NK-92 (cell line): ENCODE measurements around the gene EGFLAM.

ENCODE experiments used
- DNase-seq: peaks from one replicate; lab custom pipeline; 2025; ENCODE audit not compliant: unreplicated experiment; lab: John Stamatoyannopoulos, UW

The EGFLAM gene

GRCh38 chr5:38371596-38371995, 113.2 kb downstream of the EGFLAM start:
- DNase-seq, result no peak

GRCh38 chr5:38373743-38374142, 115.4 kb downstream of the EGFLAM start:
- DNase-seq, result no peak

- no peak for DNase-seq
Observed at GRCh38 chr5:38375423-38375822, 117.1 kb downstream of the EGFLAM start.

GRCh38 chr5:38376404-38376803, 118.0 kb downstream of the EGFLAM start:
- DNase-seq, result no peak

GRCh38 chr5:38378579-38378978, 120.2 kb downstream of the EGFLAM start:
- no peak for DNase-seq

- no peak for DNase-seq
Observed at GRCh38 chr5:38379350-38379937, 121.1 kb downstream of the EGFLAM start.

GRCh38 chr5:38380537-38380936, 122.2 kb downstream of the EGFLAM start:
- no peak for DNase-seq

- DNase-seq, result no peak
Observed at GRCh38 chr5:38381361-38381760, 123.0 kb downstream of the EGFLAM start.

GRCh38 chr5:38382898-38383297, 124.5 kb downstream of the EGFLAM start:
- DNase-seq, result no peak

- DNase-seq, result no peak
Observed at GRCh38 chr5:38383701-38384100, 125.3 kb downstream of the EGFLAM start.

- no peak for DNase-seq
Observed at GRCh38 chr5:38384396-38384795, 126.0 kb downstream of the EGFLAM start.

GRCh38 chr5:38387161-38387560, 128.8 kb downstream of the EGFLAM start:
- no peak for DNase-seq

- DNase-seq, result no peak
Observed at GRCh38 chr5:38393636-38394035, 135.3 kb downstream of the EGFLAM start.

GRCh38 chr5:38396766-38397165, 138.4 kb downstream of the EGFLAM start:
- no peak for DNase-seq

- DNase-seq, result no peak
Observed at GRCh38 chr5:38400365-38400764, 142.0 kb downstream of the EGFLAM start.

GRCh38 chr5:38401145-38401544, 142.8 kb downstream of the EGFLAM start:
- no peak for DNase-seq

- DNase-seq, result no peak
Observed at GRCh38 chr5:38403406-38403805, 145.0 kb downstream of the EGFLAM start.

- DNase-seq, result no peak
Observed at GRCh38 chr5:38403877-38404635, 145.7 kb downstream of the EGFLAM start.

GRCh38 chr5:38404667-38405276, 146.4 kb downstream of the EGFLAM start:
- DNase-seq, result no peak

GRCh38 chr5:38408446-38409198, 150.3 kb downstream of the EGFLAM start:
- DNase-seq, result no peak

- no peak for DNase-seq
Observed at GRCh38 chr5:38410304-38410990, 152.1 kb downstream of the EGFLAM start.
